ENCODE measurements around the gene ARHGAP27.

The ARHGAP27 gene

GRCh38 chr17:45376171-45377005 lies 56.3 kb downstream of the ARHGAP27 start:
- DNase-seq: no peak
- in situ Hi-C loops (cut with MboI; ENCODE audit: low pct_unique_long_range_greater_than_20kb, low sequenced_read_pairs): no loop called here

GRCh38 chr17:45374501-45374900 lies 58.2 kb downstream of the ARHGAP27 start:
- no peak for DNase-seq
- in situ Hi-C loops (cut with MboI; ENCODE audit: low pct_unique_long_range_greater_than_20kb, low sequenced_read_pairs): no loop called here

GRCh38 chr17:45372325-45372869 lies 60.3 kb downstream of the ARHGAP27 start:
- in situ Hi-C loops (cut with MboI; ENCODE audit: low pct_unique_long_range_greater_than_20kb, low sequenced_read_pairs): no loop called here
- DNase-seq: no peak

- in situ Hi-C loops (cut with MboI; ENCODE audit: low pct_unique_long_range_greater_than_20kb, low sequenced_read_pairs): no loop called here
- no peak for DNase-seq
These were observed 61.0 kb downstream of the ARHGAP27 start for GRCh38 chr17:45371414-45372324.

GRCh38 chr17:45370949-45371413 lies 61.7 kb downstream of the ARHGAP27 start:
- in situ Hi-C loops (cut with MboI; ENCODE audit: low pct_unique_long_range_greater_than_20kb, low sequenced_read_pairs): no loop called here
- no peak for DNase-seq

GRCh38 chr17:45369421-45369820 lies 63.2 kb downstream of the ARHGAP27 start:
- in situ Hi-C loops (cut with MboI; ENCODE audit: low pct_unique_long_range_greater_than_20kb, low sequenced_read_pairs): no loop called here
- no peak for DNase-seq

GRCh38 chr17:45368651-45369050 lies 64.0 kb downstream of the ARHGAP27 start:
- no peak for DNase-seq
- in situ Hi-C loops (cut with MboI; ENCODE audit: low pct_unique_long_range_greater_than_20kb, low sequenced_read_pairs): no loop called here

- in situ Hi-C loops (cut with MboI; ENCODE audit: low pct_unique_long_range_greater_than_20kb, low sequenced_read_pairs): no loop called here
These were observed 65.5 kb downstream of the ARHGAP27 start for GRCh38 chr17:45367216-45367615.

GRCh38 chr17:45366691-45367090 lies 66.0 kb downstream of the ARHGAP27 start:
- in situ Hi-C loops (cut with MboI; ENCODE audit: low pct_unique_long_range_greater_than_20kb, low sequenced_read_pairs): no loop called here
- DNase-seq: no peak

More at GRCh38 chr17:45367216-45367615, 65.5 kb downstream of the ARHGAP27 start:
- no peak for DNase-seq

- in situ Hi-C loops (cut with MboI; ENCODE audit: low pct_unique_long_range_greater_than_20kb, low sequenced_read_pairs): no loop called here
- no peak for DNase-seq
These were observed 66.6 kb downstream of the ARHGAP27 start for GRCh38 chr17:45366049-45366448.

- in situ Hi-C loops (cut with MboI; ENCODE audit: low pct_unique_long_range_greater_than_20kb, low sequenced_read_pairs): no loop called here
- DNase-seq: peak; percentile 33
These were observed 67.9 kb downstream of the ARHGAP27 start for GRCh38 chr17:45364531-45365390.

GRCh38 chr17:45363498-45363897 lies 69.2 kb downstream of the ARHGAP27 start:
- in situ Hi-C loops (cut with MboI; ENCODE audit: low pct_unique_long_range_greater_than_20kb, low sequenced_read_pairs): no loop called here
- DNase-seq: no peak

- DNase-seq: no peak
- in situ Hi-C loops (cut with MboI; ENCODE audit: low pct_unique_long_range_greater_than_20kb, low sequenced_read_pairs): no loop called here
These were observed 70.7 kb downstream of the ARHGAP27 start for GRCh38 chr17:45361976-45362375.

GRCh38 chr17:45361451-45361850 lies 71.2 kb downstream of the ARHGAP27 start:
- no peak for DNase-seq
- in situ Hi-C loops (cut with MboI; ENCODE audit: low pct_unique_long_range_greater_than_20kb, low sequenced_read_pairs): no loop called here

- no peak for DNase-seq
- in situ Hi-C loops (cut with MboI; ENCODE audit: low pct_unique_long_range_greater_than_20kb, low sequenced_read_pairs): no loop called here
These were observed 75.2 kb downstream of the ARHGAP27 start for GRCh38 chr17:45357364-45357997.

- in situ Hi-C loops (cut with MboI; ENCODE audit: low pct_unique_long_range_greater_than_20kb, low sequenced_read_pairs): no loop called here
- no peak for DNase-seq
These were observed 77.6 kb downstream of the ARHGAP27 start for GRCh38 chr17:45355087-45355486.

GRCh38 chr17:45353043-45353442 lies 79.6 kb downstream of the ARHGAP27 start:
- peak; percentile 49 for DNase-seq
- in situ Hi-C loops (cut with MboI; ENCODE audit: low pct_unique_long_range_greater_than_20kb, low sequenced_read_pairs): no loop called here

- no peak for DNase-seq
- in situ Hi-C loops (cut with MboI; ENCODE audit: low pct_unique_long_range_greater_than_20kb, low sequenced_read_pairs): no loop called here
These were observed 80.8 kb downstream of the ARHGAP27 start for GRCh38 chr17:45351831-45352230.
